GM10266 (cell line): ENCODE results near the gene PMAIP1.
"Not testable (repeated sequence)": the region's sequence is repeated elsewhere in the genome, so short reads cannot be mapped to it uniquely, and the experiment has no call there.

Source experiments
- DNase-seq: peaks from one replicate; pipeline ENCODE4 v3.0.0; 2012; ENCODE audit errors: extremely low spot score
- CTCF ChIP-seq: IDR thresholded peaks from 2 replicates; pipeline ENCODE4 v1.5.1; 2012; ENCODE audit warnings: mild to moderate bottlenecking, low read depth; ENCODE audit not compliant: control insufficient read depth, insufficient read depth; ENCODE audit errors: missing control alignments

PMAIP1 gene

GRCh38 chr18:59874166-59874565, 25.6 kb upstream of the PMAIP1 start:
- DNase-seq = no peak
- TF ChIP-seq CTCF = no peak

GRCh38 chr18:59876310-59876626, 23.5 kb upstream of the PMAIP1 start:
- no peak for TF ChIP-seq CTCF
- peak; percentile 49 for DNase-seq

- no peak for DNase-seq
- no peak for TF ChIP-seq CTCF
Measured at GRCh38 chr18:59877361-59877760, 22.4 kb upstream of the PMAIP1 start.

- TF ChIP-seq CTCF = no peak
- no peak for DNase-seq
Measured at GRCh38 chr18:59878644-59879043, 21.2 kb upstream of the PMAIP1 start.

- DNase-seq = no peak
- TF ChIP-seq CTCF = no peak
Measured at GRCh38 chr18:59881728-59882656, 17.8 kb upstream of the PMAIP1 start.

- no peak for TF ChIP-seq CTCF
- no peak for DNase-seq
Measured at GRCh38 chr18:59884351-59884750, 15.4 kb upstream of the PMAIP1 start.

GRCh38 chr18:59885579-59886163, 14.1 kb upstream of the PMAIP1 start:
- no peak for TF ChIP-seq CTCF
- peak; percentile 47 for DNase-seq

GRCh38 chr18:59886399-59886798, 13.4 kb upstream of the PMAIP1 start:
- DNase-seq = not testable (repeated sequence)
